Activated naive CD4-positive, alpha-beta T cell (primary cell): ENCODE data around the gene PIGS.
A peak's percentile ranks its signal among the peaks of the same experiment; 100 is the strongest.
"Not testable (repeated sequence)": the region's sequence is repeated elsewhere in the genome, so short reads cannot be mapped to it uniquely, and the experiment has no call there.

ENCODE experiments used
- DNase-seq, 4 experiments: peaks; one replicate each; lab custom pipeline; 2025; lab: John Stamatoyannopoulos, UW

The PIGS gene

GRCh38 chr17:28571361-28572122 is at the start of gene PIGS:
TSS of gene PIGS (minus strand) at chr17:28571524. CDS start at chr17:28571496, 28 bp downstream.
- DNase-seq: peak; percentile 77 to 83 (median 82)

GRCh38 chr17:28620010-28620409 is 48.7 kb upstream of the PIGS start:
- no peak for DNase-seq

GRCh38 chr17:28618464-28618863 is 47.1 kb upstream of the PIGS start:
- no peak for DNase-seq

GRCh38 chr17:28616281-28616680 is 45.0 kb upstream of the PIGS start:
- no peak for DNase-seq

GRCh38 chr17:28615260-28615940 is 44.1 kb upstream of the PIGS start:
- DNase-seq: no peak

GRCh38 chr17:28613931-28614381 is 42.6 kb upstream of the PIGS start, which contains the start of gene RSKR:
TSS of gene RSKR (minus strand) at chr17:28614185. CDS start at chr17:28614161, 24 bp downstream.
- DNase-seq: no peak

GRCh38 chr17:28612936-28613872 is 41.9 kb upstream of the PIGS start:
- peak in 1 of 4 experiments; percentile 6 for DNase-seq

- no peak for DNase-seq
Observed at GRCh38 chr17:28612531-28612930, 41.2 kb upstream of the PIGS start.

GRCh38 chr17:28610376-28610775 is 39.1 kb upstream of the PIGS start:
- DNase-seq: no peak

GRCh38 chr17:28604031-28604430 is 32.7 kb upstream of the PIGS start:
- DNase-seq: not testable (repeated sequence)

- DNase-seq: peak in 3 of 4 experiments; percentile 33 to 57 (median 53)
Observed at GRCh38 chr17:28599311-28600184, 28.2 kb upstream of the PIGS start.

- DNase-seq: peak; percentile 82 to 95 (median 90)
Observed at GRCh38 chr17:28598799-28599310, 27.5 kb upstream of the PIGS start, which contains the start of gene SPAG5. TSS of gene SPAG5 (minus strand) at chr17:28599025. CDS start at chr17:28598946, 79 bp downstream.

GRCh38 chr17:28598389-28598788 is 27.1 kb upstream of the PIGS start:
- DNase-seq: no peak

GRCh38 chr17:28597606-28598383 is 26.5 kb upstream of the PIGS start:
- DNase-seq: no peak

- DNase-seq: no peak
Observed at GRCh38 chr17:28592260-28592659, 20.9 kb upstream of the PIGS start.

- no peak for DNase-seq
Observed at GRCh38 chr17:28585851-28586250, 14.5 kb upstream of the PIGS start.

- no peak for DNase-seq
Observed at GRCh38 chr17:28584434-28584833, 13.1 kb upstream of the PIGS start.

- DNase-seq: no peak
Observed at GRCh38 chr17:28582513-28582912, 11.2 kb upstream of the PIGS start.

GRCh38 chr17:28580959-28581358 is 9.6 kb upstream of the PIGS start:
- no peak for DNase-seq

- DNase-seq: no peak
Observed at GRCh38 chr17:28579526-28579925, 8.2 kb upstream of the PIGS start.
